OCI-LY1 (cell line): ENCODE results near the gene FAM111A.
"Not testable (repeated sequence)": the region's sequence is repeated elsewhere in the genome, so short reads cannot be mapped to it uniquely, and the experiment has no call there.

Experiments used
- H2AFZ ChIP-seq: fragments of 200-600 bp; sonication (generic), shearing (Covaris generic); 2 replicates; pipeline ENCODE4 v1.6.0; 2014; ENCODE audit warnings: antibody characterized with exemption, mild to moderate bottlenecking, low read length
- H3F3A ChIP-seq: fragments of 200-600 bp; sonication (generic), shearing (Covaris generic); 2 replicates; pipeline ENCODE4 v1.6.0; 2014; ENCODE audit warnings: mild to moderate bottlenecking, antibody characterized with exemption, low read length, moderate library complexity; ENCODE audit not compliant: insufficient read depth
- H3K27ac ChIP-seq: fragments of 200-600 bp; sonication (generic); 2 replicates; pipeline ENCODE4 v1.5.1; 2014; ENCODE audit warnings: low read length, mixed run types, mild to moderate bottlenecking, low read depth; ENCODE audit not compliant: poor library complexity, severe bottlenecking
- H3K27me3 ChIP-seq: fragments of 200-600 bp; sonication (generic); 2 replicates; pipeline ENCODE4 v1.6.0; 2014; ENCODE audit warnings: antibody characterized with exemption, mild to moderate bottlenecking, low read length, moderate library complexity; ENCODE audit not compliant: insufficient read depth
- H3K36me3 ChIP-seq: fragments of 200-600 bp; sonication (generic); 2 replicates; pipeline ENCODE4 v1.6.1; 2014; ENCODE audit warnings: mild to moderate bottlenecking, antibody characterized with exemption, low read length, moderate library complexity, mixed read lengths; ENCODE audit not compliant: insufficient read depth
- H3K4me1 ChIP-seq: fragments of 200-600 bp; sonication (generic); 2 replicates; pipeline ENCODE4 v1.5.1; 2014; ENCODE audit warnings: mild to moderate bottlenecking, low read length, moderate library complexity; ENCODE audit not compliant: insufficient read depth, severe bottlenecking
- H3K4me2 ChIP-seq: fragments of 200-600 bp; sonication (generic), shearing (Covaris generic); 2 replicates; pipeline ENCODE4 v1.6.1; 2014; ENCODE audit warnings: low read length
- H3K4me3 ChIP-seq: fragments of 200-600 bp; sonication (generic); 2 replicates; pipeline ENCODE4 v1.5.1; 2014; ENCODE audit warnings: low read length, low read depth, mild to moderate bottlenecking, mixed read lengths; ENCODE audit not compliant: poor library complexity, severe bottlenecking
- H3K79me2 ChIP-seq: fragments of 200-600 bp; shearing (Covaris generic); 2 replicates; pipeline ENCODE4 v1.6.1; 2016; ENCODE audit warnings: mixed run types, low read length, mixed read lengths; ENCODE audit not compliant: insufficient read depth
- H3K9ac ChIP-seq: fragments of 200-600 bp; sonication (generic), shearing (Covaris generic); 2 replicates; pipeline ENCODE4 v1.6.1; 2014; ENCODE audit warnings: mild to moderate bottlenecking, low read length, mixed read lengths
- H3K9me2 ChIP-seq: fragments of 200-600 bp; sonication (generic), shearing (Covaris generic); 2 replicates; pipeline ENCODE4 v1.6.1; 2014; ENCODE audit warnings: low read depth, mild to moderate bottlenecking, low read length, mixed read lengths
- H3K9me3 ChIP-seq: fragments of 200-600 bp; shearing (Covaris generic); 2 replicates; pipeline ENCODE4 v1.6.1; 2014; ENCODE audit warnings: low read length, mixed read lengths
- H4K20me1 ChIP-seq: fragments of 200-600 bp; sonication (generic), shearing (Covaris generic); 2 replicates; pipeline ENCODE4 v1.6.0; 2016; ENCODE audit warnings: mild to moderate bottlenecking, low read length; ENCODE audit not compliant: insufficient read depth
- EZH2 ChIP-seq: fragments of 200-600 bp; sonication (generic), shearing (Covaris generic); IDR thresholded peaks from 2 replicates; pipeline ENCODE4 v1.8.0; 2017; ENCODE audit warnings: borderline replicate concordance, mixed run types, mild to moderate bottlenecking, antibody characterized with exemption, low read length, moderate library complexity, mixed read lengths
- TF ChIP-seq, protein P1 (sequence below): fragments of 200-600 bp; sonication (generic), shearing (Covaris generic); IDR thresholded peaks from 2 replicates; pipeline ENCODE4 v1.5.1; 2017; ENCODE audit warnings: mild to moderate bottlenecking, antibody characterized with exemption, low read length, moderate library complexity, mixed read lengths

The FAM111A gene, protein sequence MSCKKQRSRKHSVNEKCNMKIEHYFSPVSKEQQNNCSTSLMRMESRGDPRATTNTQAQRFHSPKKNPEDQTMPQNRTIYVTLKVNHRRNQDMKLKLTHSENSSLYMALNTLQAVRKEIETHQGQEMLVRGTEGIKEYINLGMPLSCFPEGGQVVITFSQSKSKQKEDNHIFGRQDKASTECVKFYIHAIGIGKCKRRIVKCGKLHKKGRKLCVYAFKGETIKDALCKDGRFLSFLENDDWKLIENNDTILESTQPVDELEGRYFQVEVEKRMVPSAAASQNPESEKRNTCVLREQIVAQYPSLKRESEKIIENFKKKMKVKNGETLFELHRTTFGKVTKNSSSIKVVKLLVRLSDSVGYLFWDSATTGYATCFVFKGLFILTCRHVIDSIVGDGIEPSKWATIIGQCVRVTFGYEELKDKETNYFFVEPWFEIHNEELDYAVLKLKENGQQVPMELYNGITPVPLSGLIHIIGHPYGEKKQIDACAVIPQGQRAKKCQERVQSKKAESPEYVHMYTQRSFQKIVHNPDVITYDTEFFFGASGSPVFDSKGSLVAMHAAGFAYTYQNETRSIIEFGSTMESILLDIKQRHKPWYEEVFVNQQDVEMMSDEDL

DNA sequence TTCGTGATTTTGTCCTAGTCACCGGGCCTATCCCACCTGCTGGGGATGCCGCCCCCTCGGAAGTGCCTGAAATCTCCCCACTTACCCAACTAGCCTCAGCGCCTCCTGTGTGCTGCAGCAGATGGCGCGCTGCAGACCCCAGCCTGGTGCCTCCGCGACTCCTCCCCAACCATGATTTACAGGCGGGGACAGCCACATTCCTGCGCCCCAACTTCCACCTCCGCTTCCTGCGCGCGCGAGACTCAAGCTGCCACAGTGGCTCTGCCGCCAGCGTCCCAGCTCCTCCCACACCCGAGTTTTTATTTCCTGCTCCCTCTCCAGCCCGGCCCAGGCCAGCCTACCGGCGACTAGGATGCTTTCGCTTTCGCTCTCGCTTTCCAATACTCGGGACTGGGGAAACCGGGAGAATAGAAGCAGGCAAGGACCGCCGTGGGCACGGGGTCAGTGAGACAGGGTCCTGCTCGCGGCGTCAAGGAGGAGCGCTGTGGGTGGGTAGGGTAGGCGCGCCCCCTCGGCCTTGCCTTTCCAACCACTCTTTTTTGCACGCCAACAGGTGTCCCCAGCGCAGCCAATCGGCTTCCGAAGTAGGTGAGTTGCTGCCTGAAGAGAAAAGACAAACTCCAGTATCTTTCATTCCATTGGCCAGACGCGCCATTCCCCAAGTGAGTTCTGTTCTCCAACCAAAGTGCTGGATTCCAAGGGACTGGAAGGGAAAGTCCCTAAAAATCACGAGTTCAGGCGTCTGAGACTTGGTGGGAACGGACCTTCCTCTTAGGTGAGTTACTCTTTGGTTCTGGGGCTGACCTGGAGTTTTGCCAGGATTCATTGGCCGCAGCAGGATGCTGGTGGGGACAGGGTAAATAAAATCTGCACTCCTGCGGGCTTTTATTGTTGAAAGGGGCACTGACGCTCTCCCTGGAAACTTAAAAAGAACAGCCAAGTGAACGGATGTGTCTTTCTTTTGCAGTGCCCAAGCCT is at the start of gene FAM111A:
Gene FAM111A, plus strand, starts transcription at position 327 of the 978 bp plus-strand sequence. CDS start 6,017 bp downstream, outside the sequence.
- Histone ChIP-seq H2AFZ (peak within 1 kb of the TSS; percentile 26; the same call in 1 of the 2 replicates), H3K9ac (peak within 1 kb of the TSS; percentile 94), H3K9me2 (no peaks in the 10 kb centered on the region), H3K4me3 (peak within 1 kb of the TSS; percentile 67), H4K20me1 (no peaks in the 10 kb centered on the region), H3K36me3 (peaks cover 18% of the 10 kb centered on the region), H3K4me1 (peaks cover 55% of the 10 kb centered on the region), H3K27me3 (no peaks in the 10 kb centered on the region), H3F3A (no peaks in the 10 kb centered on the region), H3K27ac (peak within 1 kb of the TSS; percentile 85), H3K4me2 (peak within 1 kb of the TSS; percentile 70), H3K9me3 (no peaks in the 10 kb centered on the region), H3K79me2 (peaks cover 21% of the 10 kb centered on the region)
- TF ChIP-seq, protein P1, sequence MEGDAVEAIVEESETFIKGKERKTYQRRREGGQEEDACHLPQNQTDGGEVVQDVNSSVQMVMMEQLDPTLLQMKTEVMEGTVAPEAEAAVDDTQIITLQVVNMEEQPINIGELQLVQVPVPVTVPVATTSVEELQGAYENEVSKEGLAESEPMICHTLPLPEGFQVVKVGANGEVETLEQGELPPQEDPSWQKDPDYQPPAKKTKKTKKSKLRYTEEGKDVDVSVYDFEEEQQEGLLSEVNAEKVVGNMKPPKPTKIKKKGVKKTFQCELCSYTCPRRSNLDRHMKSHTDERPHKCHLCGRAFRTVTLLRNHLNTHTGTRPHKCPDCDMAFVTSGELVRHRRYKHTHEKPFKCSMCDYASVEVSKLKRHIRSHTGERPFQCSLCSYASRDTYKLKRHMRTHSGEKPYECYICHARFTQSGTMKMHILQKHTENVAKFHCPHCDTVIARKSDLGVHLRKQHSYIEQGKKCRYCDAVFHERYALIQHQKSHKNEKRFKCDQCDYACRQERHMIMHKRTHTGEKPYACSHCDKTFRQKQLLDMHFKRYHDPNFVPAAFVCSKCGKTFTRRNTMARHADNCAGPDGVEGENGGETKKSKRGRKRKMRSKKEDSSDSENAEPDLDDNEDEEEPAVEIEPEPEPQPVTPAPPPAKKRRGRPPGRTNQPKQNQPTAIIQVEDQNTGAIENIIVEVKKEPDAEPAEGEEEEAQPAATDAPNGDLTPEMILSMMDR: peak; percentile 53
- no peak for TF ChIP-seq EZH2

DNA sequence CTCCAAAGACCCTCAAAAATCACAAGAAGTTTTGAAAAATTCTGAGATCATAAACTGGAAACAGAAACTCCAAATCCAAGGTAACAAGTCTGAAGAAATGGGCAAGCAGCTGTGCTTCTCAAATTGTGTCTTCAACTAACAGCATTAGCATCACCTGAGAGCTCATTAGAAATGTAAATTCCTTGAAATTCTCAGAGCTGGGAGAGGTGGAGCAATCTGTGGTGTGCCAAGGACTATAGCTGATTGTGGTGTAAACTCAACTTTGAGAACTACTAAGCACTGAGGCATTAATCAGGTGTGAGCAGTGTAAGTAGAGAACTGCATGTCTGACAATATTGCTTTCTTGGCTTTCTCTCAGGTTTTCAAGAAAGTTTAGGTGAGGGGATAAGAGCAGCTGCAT is 49.1 kb upstream of the FAM111A start:
- not testable (repeated sequence) for H3K4me3 ChIP-seq, H3K4me2 ChIP-seq, H3F3A ChIP-seq, H3K27me3 ChIP-seq, H3K9me2 ChIP-seq, H2AFZ ChIP-seq, H4K20me1 ChIP-seq, H3K9me3 ChIP-seq, H3K27ac ChIP-seq, H3K9ac ChIP-seq
- H3K79me2 ChIP-seq: peaks cover 11% of the 10 kb centered on the region; the same call in 1 of the 2 replicates
- H3K4me1 ChIP-seq: peaks cover 55% of the 10 kb centered on the region
- peaks cover 74% of the 10 kb centered on the region for H3K36me3 ChIP-seq

DNA sequence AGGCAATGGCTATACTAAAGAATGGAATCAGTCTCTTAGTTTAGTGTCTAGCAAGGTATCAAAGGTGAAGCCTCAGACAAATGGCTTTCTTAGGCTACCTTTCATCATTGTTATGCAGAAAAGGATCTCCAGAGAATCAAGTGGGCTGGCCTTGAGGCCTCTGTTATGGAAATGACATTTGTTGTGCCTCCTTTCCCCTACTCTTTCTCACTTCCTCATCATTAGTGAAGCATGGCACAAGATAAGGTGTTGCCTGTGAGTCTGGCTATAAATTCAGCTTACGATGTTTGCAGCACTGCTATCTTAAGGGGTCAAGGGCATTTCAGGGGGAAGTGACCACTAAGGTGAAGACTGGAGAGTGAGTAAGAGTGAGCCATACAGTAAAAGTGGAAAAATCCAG is 47.4 kb upstream of the FAM111A start:
- H3K4me2 ChIP-seq: peak overlapping the region; percentile 98; the same call in 1 of the 2 replicates
- H4K20me1 ChIP-seq, H3K27me3 ChIP-seq, H3F3A ChIP-seq, H3K9me3 ChIP-seq, H3K9me2 ChIP-seq, H2AFZ ChIP-seq: not testable (repeated sequence)
- peak overlapping the region; percentile 83 for H3K4me3 ChIP-seq
- H3K4me1 ChIP-seq: peaks cover 58% of the 10 kb centered on the region
- peaks cover 76% of the 10 kb centered on the region for H3K36me3 ChIP-seq
- H3K9ac ChIP-seq: peak overlapping the region; percentile 27; the same call in 1 of the 2 replicates
- peaks cover 16% of the 10 kb centered on the region for H3K79me2 ChIP-seq
- H3K27ac ChIP-seq: peak overlapping the region; percentile 98

DNA sequence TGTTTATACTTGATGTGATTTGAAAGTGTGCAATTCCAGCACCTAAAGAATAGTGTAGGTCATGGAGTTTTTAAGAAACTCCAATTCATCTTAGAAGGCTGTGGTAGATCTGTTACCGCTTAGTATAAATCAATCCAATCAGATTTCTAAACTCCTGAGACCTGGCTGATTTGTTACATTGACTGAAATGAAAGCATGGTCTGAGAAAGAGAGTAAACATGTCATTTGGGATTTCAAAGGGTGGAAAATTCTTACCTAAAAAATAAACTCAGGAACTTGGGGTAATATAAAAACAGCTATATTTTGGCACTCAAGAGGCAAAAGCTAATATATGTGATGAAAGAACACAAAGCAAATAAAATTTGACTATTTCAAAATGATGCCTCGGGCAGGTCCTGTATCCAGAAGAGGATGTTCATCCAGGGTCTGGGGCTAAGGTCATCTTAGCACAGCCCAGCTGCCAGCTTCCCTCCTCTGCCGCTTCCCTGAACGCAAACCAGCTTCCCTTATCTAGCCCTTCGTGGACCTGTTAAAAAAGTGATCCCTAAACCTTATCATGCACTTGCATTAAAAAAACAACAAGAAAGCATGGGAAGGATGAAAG is 46.6 kb upstream of the FAM111A start:
- H3F3A ChIP-seq, H2AFZ ChIP-seq, H3K9me2 ChIP-seq, H4K20me1 ChIP-seq, H3K27me3 ChIP-seq, H3K9me3 ChIP-seq: not testable (repeated sequence)
- peaks cover 55% of the 10 kb centered on the region for H3K4me1 ChIP-seq
- H3K27ac ChIP-seq: peak overlapping the region; percentile 98
- H3K36me3 ChIP-seq: peaks cover 79% of the 10 kb centered on the region
- H3K79me2 ChIP-seq: peaks cover 24% of the 10 kb centered on the region
- H3K4me2 ChIP-seq: peak overlapping the region; percentile 98
- H3K4me3 ChIP-seq: peak overlapping the region; percentile 83
- peak overlapping the region; percentile 27; the same call in 1 of the 2 replicates for H3K9ac ChIP-seq
